ENCODE measurements around the gene CT55.

GRCh38 chrX:135194684-135195083 is 23.5 kb upstream of the CT55 start:
- no peak for TF ChIP-seq POLR2A (IDR thresholded peaks at IDR 0.05)
- no peak for TF ChIP-seq POLR2AphosphoS5 (IDR thresholded peaks at IDR 0.05)
- TF ChIP-seq, protein P1, sequence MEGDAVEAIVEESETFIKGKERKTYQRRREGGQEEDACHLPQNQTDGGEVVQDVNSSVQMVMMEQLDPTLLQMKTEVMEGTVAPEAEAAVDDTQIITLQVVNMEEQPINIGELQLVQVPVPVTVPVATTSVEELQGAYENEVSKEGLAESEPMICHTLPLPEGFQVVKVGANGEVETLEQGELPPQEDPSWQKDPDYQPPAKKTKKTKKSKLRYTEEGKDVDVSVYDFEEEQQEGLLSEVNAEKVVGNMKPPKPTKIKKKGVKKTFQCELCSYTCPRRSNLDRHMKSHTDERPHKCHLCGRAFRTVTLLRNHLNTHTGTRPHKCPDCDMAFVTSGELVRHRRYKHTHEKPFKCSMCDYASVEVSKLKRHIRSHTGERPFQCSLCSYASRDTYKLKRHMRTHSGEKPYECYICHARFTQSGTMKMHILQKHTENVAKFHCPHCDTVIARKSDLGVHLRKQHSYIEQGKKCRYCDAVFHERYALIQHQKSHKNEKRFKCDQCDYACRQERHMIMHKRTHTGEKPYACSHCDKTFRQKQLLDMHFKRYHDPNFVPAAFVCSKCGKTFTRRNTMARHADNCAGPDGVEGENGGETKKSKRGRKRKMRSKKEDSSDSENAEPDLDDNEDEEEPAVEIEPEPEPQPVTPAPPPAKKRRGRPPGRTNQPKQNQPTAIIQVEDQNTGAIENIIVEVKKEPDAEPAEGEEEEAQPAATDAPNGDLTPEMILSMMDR (IDR thresholded peaks at IDR 0.05) = no peak

Data from breast epithelium (tissue), 3 donors.